ENCODE measurements around the gene PRKCA.
"Not testable (repeated sequence)": the region's sequence is repeated elsewhere in the genome, so short reads cannot be mapped to it uniquely, and the experiment has no call there.

The PRKCA gene

DNA sequence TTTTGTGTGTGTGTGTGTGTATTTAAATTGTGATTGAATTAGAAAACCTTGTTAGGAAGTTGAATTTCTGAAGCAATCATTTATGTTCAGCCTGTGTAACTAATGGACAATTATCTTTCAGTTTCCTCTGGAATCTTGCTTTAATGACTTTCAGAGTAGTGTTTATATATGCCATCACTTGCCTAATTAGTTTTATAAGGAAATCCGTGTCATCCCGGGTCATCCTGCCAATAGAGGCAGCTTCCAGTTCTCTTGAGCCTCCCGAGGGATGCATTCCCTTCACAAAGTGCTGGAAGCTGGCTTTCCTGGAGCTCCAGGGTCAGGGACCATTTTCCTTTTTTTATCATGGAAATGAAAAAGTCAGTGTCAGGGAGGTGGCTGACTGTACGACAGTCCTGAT lies 42.9 kb downstream of the PRKCA start:
- H4K20me1 ChIP-seq (ENCODE audit: insufficient read depth, low read length, poor library complexity, severe bottlenecking), result no peaks in the 10 kb centered on the region
- no peak overlapping the region for H3K9ac ChIP-seq (ENCODE audit: low read depth, low read length, poor library complexity, severe bottlenecking)
- no peaks in the 10 kb centered on the region for H3K9me2 ChIP-seq (replicated peaks; ENCODE audit: low read depth, low read length)
- no peak for TF ChIP-seq EZH2phosphoT487 (IDR thresholded peaks at IDR 0.05; ENCODE audit: borderline replicate concordance)
- H3K4me2 ChIP-seq (ENCODE audit: low read depth, low read length, poor library complexity, severe bottlenecking), result no peak overlapping the region
- no peak overlapping the region for H2AFZ ChIP-seq (ENCODE audit: low read length)
- H3K27me3 ChIP-seq (ENCODE audit: insufficient read depth, low read length, poor library complexity, severe bottlenecking), result no peaks in the 10 kb centered on the region
- no peaks in the 10 kb centered on the region for H3K9me3 ChIP-seq (ENCODE audit: insufficient read depth, low read depth, low read length)
- H3K36me3 ChIP-seq (ENCODE audit: insufficient read depth, low read length), result no peaks in the 10 kb centered on the region
- no peaks in the 10 kb centered on the region for H3F3A ChIP-seq (ENCODE audit: low read depth)
- H3K4me3 ChIP-seq (ENCODE audit: low read length, poor library complexity, severe bottlenecking), result no peak overlapping the region
- H3K4me1 ChIP-seq (ENCODE audit: insufficient read depth, low read length, poor library complexity, severe bottlenecking), result no peaks in the 10 kb centered on the region
- H3K79me2 ChIP-seq (ENCODE audit: insufficient read depth, low read length), result no peaks in the 10 kb centered on the region

DNA sequence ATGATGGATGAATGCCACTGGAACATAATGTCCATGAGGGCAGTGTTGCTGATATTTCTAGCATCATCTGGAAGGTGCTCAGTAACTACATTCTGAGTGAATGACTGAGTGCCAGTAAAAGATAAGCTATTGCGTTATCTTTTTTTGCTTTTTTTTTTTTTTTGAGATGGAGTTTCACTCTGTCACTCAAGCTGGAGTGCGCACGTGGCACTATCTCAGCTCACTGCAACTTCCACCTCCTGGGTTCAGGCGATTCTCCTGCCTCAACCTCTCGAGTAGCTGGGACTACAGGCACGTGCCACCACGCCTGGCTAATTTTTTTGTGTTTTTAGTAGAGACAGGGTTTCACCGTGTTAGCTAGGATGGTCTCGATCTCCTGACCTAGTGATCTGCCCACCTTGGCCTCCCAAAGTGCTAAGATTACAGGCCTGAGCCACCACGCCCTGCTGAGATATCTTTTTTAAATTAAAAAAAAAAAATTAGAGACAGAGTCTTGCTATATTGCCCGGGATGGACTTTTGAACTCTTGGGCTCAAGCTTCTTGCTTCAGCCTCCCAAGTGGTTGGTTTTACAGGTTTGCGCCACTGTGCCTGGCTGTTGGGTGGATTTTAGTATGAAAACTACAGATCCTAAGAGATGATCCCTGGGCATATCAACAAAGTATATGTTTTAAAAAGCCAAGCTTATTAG lies 43.7 kb downstream of the PRKCA start:
- not testable (repeated sequence) for H3K27me3 ChIP-seq (ENCODE audit: insufficient read depth, low read length, poor library complexity, severe bottlenecking); H3F3A ChIP-seq (ENCODE audit: low read depth); H4K20me1 ChIP-seq (ENCODE audit: insufficient read depth, low read length, poor library complexity, severe bottlenecking); H2AFZ ChIP-seq (ENCODE audit: low read length); H3K4me1 ChIP-seq (ENCODE audit: insufficient read depth, low read length, poor library complexity, severe bottlenecking); H3K9ac ChIP-seq (ENCODE audit: low read depth, low read length, poor library complexity, severe bottlenecking); H3K4me2 ChIP-seq (ENCODE audit: low read depth, low read length, poor library complexity, severe bottlenecking); H3K4me3 ChIP-seq (ENCODE audit: low read length, poor library complexity, severe bottlenecking); H3K9me2 ChIP-seq (replicated peaks; ENCODE audit: low read depth, low read length); H3K9me3 ChIP-seq (ENCODE audit: insufficient read depth, low read depth, low read length); H3K79me2 ChIP-seq (ENCODE audit: insufficient read depth, low read length); H3K36me3 ChIP-seq (ENCODE audit: insufficient read depth, low read length)

DNA sequence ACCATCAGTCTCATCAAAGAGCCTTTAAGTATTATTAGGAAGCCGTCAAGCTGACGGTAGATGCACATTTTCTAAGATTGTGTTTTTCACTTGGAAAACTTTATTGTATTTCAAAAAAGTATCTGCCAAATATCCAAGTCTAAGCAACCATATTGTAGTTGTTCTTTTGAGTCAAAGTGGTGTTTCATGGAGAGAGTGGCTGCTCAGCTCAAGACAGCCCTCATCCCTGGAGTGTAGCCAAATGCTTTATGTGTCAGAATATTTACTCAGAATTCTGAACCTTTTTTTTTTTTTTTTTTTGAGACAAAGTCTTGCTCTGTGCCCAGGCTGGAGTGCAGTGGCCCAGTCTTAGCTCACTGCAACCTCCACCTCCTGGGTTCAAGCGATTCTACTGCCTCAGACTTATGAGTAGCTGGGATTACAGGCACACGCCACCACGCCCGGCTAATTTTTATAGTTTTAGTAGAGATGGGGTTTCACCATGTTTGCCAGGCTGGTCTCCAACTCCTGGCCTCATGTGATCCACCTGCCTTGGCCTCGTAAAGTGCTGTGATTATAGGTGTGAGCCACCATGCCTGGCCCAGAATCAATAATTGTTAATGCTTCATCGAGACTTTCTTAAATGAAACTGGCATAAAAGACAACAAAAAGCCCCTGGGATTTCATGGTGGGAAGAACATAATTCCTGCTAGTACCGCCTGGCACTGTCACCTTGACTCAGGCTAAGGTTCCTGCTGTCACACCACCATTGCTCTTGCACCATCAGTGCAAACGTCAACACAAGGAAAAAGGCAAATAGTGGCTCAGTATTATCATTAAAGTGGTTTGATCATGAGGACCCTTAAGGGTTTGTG lies 45.5 kb downstream of the PRKCA start:
- H2AFZ ChIP-seq (ENCODE audit: low read length), result no peak overlapping the region
- no peaks in the 10 kb centered on the region for H3K36me3 ChIP-seq (ENCODE audit: insufficient read depth, low read length)
- no peaks in the 10 kb centered on the region for H3K27me3 ChIP-seq (ENCODE audit: insufficient read depth, low read length, poor library complexity, severe bottlenecking)
- no peak overlapping the region for H3K4me2 ChIP-seq (ENCODE audit: low read depth, low read length, poor library complexity, severe bottlenecking)
- no peaks in the 10 kb centered on the region for H3K4me1 ChIP-seq (ENCODE audit: insufficient read depth, low read length, poor library complexity, severe bottlenecking)
- no peaks in the 10 kb centered on the region for H3K79me2 ChIP-seq (ENCODE audit: insufficient read depth, low read length)
- H3K9me3 ChIP-seq (ENCODE audit: insufficient read depth, low read depth, low read length), result no peaks in the 10 kb centered on the region
- H3K4me3 ChIP-seq (ENCODE audit: low read length, poor library complexity, severe bottlenecking), result no peak overlapping the region
- TF ChIP-seq, protein P1, sequence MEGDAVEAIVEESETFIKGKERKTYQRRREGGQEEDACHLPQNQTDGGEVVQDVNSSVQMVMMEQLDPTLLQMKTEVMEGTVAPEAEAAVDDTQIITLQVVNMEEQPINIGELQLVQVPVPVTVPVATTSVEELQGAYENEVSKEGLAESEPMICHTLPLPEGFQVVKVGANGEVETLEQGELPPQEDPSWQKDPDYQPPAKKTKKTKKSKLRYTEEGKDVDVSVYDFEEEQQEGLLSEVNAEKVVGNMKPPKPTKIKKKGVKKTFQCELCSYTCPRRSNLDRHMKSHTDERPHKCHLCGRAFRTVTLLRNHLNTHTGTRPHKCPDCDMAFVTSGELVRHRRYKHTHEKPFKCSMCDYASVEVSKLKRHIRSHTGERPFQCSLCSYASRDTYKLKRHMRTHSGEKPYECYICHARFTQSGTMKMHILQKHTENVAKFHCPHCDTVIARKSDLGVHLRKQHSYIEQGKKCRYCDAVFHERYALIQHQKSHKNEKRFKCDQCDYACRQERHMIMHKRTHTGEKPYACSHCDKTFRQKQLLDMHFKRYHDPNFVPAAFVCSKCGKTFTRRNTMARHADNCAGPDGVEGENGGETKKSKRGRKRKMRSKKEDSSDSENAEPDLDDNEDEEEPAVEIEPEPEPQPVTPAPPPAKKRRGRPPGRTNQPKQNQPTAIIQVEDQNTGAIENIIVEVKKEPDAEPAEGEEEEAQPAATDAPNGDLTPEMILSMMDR (conservative IDR thresholded peaks at IDR 0.05; ENCODE audit: low read length), result no peak
- TF ChIP-seq EZH2phosphoT487 (IDR thresholded peaks at IDR 0.05; ENCODE audit: borderline replicate concordance), result no peak
- H3K9me2 ChIP-seq (replicated peaks; ENCODE audit: low read depth, low read length), result no peaks in the 10 kb centered on the region
- no peaks in the 10 kb centered on the region for H3F3A ChIP-seq (ENCODE audit: low read depth)
- H3K9ac ChIP-seq (ENCODE audit: low read depth, low read length, poor library complexity, severe bottlenecking), result no peak overlapping the region
- no peaks in the 10 kb centered on the region for H4K20me1 ChIP-seq (ENCODE audit: insufficient read depth, low read length, poor library complexity, severe bottlenecking)

DNA sequence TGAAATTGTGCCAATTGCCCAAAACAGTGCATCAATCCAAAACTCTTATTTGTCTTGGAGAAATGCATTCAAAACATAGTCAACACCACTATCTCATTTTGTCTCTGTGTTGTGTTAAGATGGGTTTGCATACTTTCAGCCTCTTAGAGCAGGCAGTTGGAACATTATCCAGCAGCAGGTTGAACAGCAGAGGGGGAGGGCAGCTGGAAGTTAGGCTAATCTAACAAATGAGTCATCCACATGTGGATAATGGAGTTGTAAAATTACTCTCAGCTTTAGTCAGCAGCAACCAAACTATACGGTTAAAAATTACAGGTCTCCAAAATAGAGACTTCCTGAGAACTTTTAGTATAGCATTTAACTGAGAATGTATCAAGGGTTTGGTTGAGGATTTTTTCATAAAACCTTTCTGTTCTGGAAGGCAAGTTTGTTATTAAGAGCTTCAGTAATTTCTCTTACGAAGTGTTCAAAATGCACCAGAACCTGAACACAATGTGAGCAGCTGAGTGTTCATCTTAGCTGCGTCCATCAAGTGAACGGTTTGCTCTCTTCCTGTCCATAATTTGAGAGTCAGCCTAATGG lies 46.3 kb downstream of the PRKCA start:
- H3K4me3 ChIP-seq (ENCODE audit: low read length, poor library complexity, severe bottlenecking), result no peak overlapping the region
- H3K4me1 ChIP-seq (ENCODE audit: insufficient read depth, low read length, poor library complexity, severe bottlenecking), result no peaks in the 10 kb centered on the region
- H3K79me2 ChIP-seq (ENCODE audit: insufficient read depth, low read length), result no peaks in the 10 kb centered on the region
- no peak overlapping the region for H2AFZ ChIP-seq (ENCODE audit: low read length)
- no peak overlapping the region for H3K9ac ChIP-seq (ENCODE audit: low read depth, low read length, poor library complexity, severe bottlenecking)
- H3F3A ChIP-seq (ENCODE audit: low read depth), result no peaks in the 10 kb centered on the region
- no peaks in the 10 kb centered on the region for H3K9me3 ChIP-seq (ENCODE audit: insufficient read depth, low read depth, low read length)
- no peak overlapping the region for H3K4me2 ChIP-seq (ENCODE audit: low read depth, low read length, poor library complexity, severe bottlenecking)
- no peaks in the 10 kb centered on the region for H3K9me2 ChIP-seq (replicated peaks; ENCODE audit: low read depth, low read length)
- no peaks in the 10 kb centered on the region for H4K20me1 ChIP-seq (ENCODE audit: insufficient read depth, low read length, poor library complexity, severe bottlenecking)
- TF ChIP-seq EZH2phosphoT487 (IDR thresholded peaks at IDR 0.05; ENCODE audit: borderline replicate concordance), result no peak
- TF ChIP-seq, protein P1 (conservative IDR thresholded peaks at IDR 0.05; ENCODE audit: low read length), result no peak
- no peaks in the 10 kb centered on the region for H3K36me3 ChIP-seq (ENCODE audit: insufficient read depth, low read length)
- H3K27me3 ChIP-seq (ENCODE audit: insufficient read depth, low read length, poor library complexity, severe bottlenecking), result no peaks in the 10 kb centered on the region
